ENCODE measurements around the gene RBM34.

GRCh38 chr1:235124111-235124510 lies 36.9 kb downstream of the RBM34 start:
- TF ChIP-seq CTCF (IDR thresholded peaks at IDR 0.05), result no peak
- no peak for TF ChIP-seq POLR2A (IDR thresholded peaks at IDR 0.05)
- no peak for TF ChIP-seq POLR2AphosphoS5 (IDR thresholded peaks at IDR 0.05)
